Ectodermal cell (in vitro differentiated cells): ENCODE data around the gene ANKFY1.

Experiments used
- H3K27ac ChIP-seq: 2 replicates; pipeline ENCODE4 v1.7.0; 2013; ENCODE audit warnings: mild to moderate bottlenecking, low read depth, low read length; ENCODE audit not compliant: insufficient read depth, poor library complexity, severe bottlenecking
- H3K27me3 ChIP-seq: 2 replicates; pipeline ENCODE4 v1.7.0; 2013; ENCODE audit warnings: mild to moderate bottlenecking, low read length; ENCODE audit not compliant: insufficient read depth, control insufficient read depth, poor library complexity, severe bottlenecking
- H3K36me3 ChIP-seq: one replicate; pipeline ENCODE4 v1.7.0; 2013; ENCODE audit warnings: low read length; ENCODE audit not compliant: control insufficient read depth, insufficient read depth
- H3K4me1 ChIP-seq: one replicate; pipeline ENCODE4 v1.7.0; 2013; ENCODE audit warnings: low read length; ENCODE audit not compliant: control insufficient read depth, insufficient read depth
- H3K4me3 ChIP-seq: 2 replicates; pipeline ENCODE4 v1.7.0; 2013; ENCODE audit warnings: low read depth, low read length, control low read depth; ENCODE audit not compliant: insufficient read depth
- H3K9me3 ChIP-seq: 2 replicates; pipeline ENCODE4 v1.7.0; 2013; ENCODE audit warnings: mild to moderate bottlenecking, low read length, moderate library complexity; ENCODE audit not compliant: control insufficient read depth
- WGBS, 2 experiments: methylation state at CpG; one replicate each; pipeline ENCODE4 v1.1.7; 2013; ENCODE audit warnings: missing lambda C conversion rate in 2 of 2; 5-methylcytosine and 5-hydroxymethylcytosine counted together

ANKFY1 gene

DNA sequence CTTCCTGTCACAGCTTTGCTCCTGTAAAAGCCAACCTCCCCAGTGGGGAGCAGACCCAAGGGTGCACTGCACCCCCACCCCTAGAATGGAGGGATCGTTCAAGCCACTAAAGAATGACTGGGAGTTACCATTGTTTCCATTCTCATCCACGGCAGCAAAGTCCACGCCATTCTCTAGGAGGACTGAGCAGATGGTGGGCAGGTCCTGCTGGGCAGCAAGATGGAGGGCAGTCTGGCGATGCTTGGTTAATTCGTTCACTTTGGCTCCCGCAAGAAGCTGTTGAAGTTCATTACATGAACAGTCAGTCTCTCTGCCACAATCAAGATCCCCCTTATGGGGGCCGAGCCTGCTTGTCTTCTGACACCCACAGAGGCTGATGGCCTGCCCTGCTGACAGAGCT lies 90.0 kb downstream of the ANKFY1 start:
- 96 to 97% methylated on average over 7 of the region's 7 CpGs for WGBS, 2 experiments
- peaks cover 71% of the 10 kb centered on the region for H3K36me3 ChIP-seq

DNA sequence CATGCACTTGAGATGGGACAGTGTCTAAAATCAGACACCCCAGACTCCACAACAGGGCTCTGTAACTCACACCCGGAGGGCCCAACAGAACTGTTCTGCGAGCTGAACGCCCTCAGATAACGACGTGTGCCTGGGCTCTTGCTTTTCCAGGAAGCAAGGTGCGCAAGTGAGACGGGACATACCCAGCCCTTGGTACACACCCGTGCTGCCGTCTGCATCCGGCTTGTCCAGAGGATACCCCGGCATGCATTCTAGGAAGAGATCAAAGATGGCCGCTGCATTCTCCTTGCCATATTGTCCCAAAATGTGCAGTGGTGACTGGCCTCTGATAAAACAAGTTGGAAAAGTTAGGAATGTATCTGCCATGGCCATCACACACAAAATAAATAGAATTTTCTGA lies 91.4 kb downstream of the ANKFY1 start:
- H3K4me1 ChIP-seq = no peaks in the 10 kb centered on the region
- H3K27ac ChIP-seq = no peak overlapping the region
- H3K9me3 ChIP-seq = no peaks in the 10 kb centered on the region
- H3K4me3 ChIP-seq = no peak overlapping the region
- WGBS, 2 experiments = 95 to 96% methylated on average over 12 of the region's 12 CpGs
- H3K36me3 ChIP-seq = peaks cover 63% of the 10 kb centered on the region
- no peaks in the 10 kb centered on the region for H3K27me3 ChIP-seq

More for the DNA sequence above, 90.0 kb downstream of the ANKFY1 start:
- Histone ChIP-seq H3K4me1 (no peaks in the 10 kb centered on the region), H3K4me3 (no peak overlapping the region), H3K27ac (no peak overlapping the region), H3K9me3 (no peaks in the 10 kb centered on the region), H3K27me3 (no peaks in the 10 kb centered on the region)

DNA sequence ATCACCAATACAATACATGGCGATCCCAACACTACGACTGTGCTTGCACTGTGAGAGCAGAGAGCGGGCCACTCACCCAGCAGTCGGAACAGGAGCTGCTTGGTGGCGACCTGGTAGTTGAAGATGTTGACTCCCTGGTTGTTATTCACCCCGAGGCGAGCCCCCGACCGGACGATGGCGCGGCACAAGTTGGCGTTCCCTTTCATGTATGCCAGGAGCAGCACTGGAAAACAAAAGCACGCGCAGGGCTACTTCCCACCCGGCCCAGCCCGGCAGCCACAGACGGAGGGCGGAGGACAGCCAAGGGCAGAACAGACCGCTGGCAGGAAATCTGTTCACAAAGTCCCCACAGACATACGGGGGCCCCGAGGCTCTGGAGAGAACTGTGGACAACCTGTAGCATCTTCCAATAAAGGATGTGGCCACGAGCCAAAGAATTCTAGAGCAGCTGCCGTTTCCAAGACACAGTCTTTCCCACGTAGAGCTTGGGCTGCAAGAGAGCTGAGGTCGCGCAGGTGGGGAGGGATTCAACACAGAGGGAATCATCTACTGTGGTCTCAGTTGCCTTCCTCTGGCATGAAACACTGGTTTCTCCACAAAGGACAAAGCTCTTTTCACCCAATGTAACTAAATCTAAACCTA lies 93.0 kb downstream of the ANKFY1 start:
- Histone ChIP-seq H3K4me3 (no peak overlapping the region), H3K27ac (no peak overlapping the region), H3K4me1 (no peaks in the 10 kb centered on the region), H3K27me3 (no peaks in the 10 kb centered on the region), H3K9me3 (no peaks in the 10 kb centered on the region), H3K36me3 (peaks cover 53% of the 10 kb centered on the region)
- WGBS, 2 experiments = 95 to 96% methylated on average over 27 of the region's 27 CpGs

DNA sequence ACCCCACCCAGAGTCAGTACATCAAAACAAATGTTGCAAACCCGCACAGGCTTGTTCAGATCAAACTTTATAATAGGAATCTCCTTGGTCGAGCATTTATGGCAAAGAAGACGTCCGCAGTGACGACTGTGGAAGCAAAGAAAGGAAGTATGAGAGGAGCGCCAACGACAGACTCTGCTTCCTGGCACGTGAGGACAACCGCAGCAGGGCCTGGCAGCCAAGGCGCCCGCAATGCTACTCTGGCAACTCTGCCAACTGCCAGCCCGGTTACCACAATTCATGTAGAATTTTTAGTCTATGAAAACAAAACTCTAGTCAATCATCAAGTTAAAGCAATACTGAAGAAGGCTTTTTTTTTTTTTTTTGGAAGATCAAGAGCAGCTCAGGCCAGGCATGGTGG lies 96.0 kb downstream of the ANKFY1 start:
- H3K27me3 ChIP-seq = no peaks in the 10 kb centered on the region
- no peaks in the 10 kb centered on the region for H3K9me3 ChIP-seq
- H3K4me1 ChIP-seq = no peaks in the 10 kb centered on the region
- peaks cover 32% of the 10 kb centered on the region for H3K36me3 ChIP-seq
- no peak overlapping the region for H3K4me3 ChIP-seq
- H3K27ac ChIP-seq = no peak overlapping the region
- whole genome bisulfite sequencing, 2 experiments = 94 to 96% methylated on average over 12 of the region's 12 CpGs

DNA sequence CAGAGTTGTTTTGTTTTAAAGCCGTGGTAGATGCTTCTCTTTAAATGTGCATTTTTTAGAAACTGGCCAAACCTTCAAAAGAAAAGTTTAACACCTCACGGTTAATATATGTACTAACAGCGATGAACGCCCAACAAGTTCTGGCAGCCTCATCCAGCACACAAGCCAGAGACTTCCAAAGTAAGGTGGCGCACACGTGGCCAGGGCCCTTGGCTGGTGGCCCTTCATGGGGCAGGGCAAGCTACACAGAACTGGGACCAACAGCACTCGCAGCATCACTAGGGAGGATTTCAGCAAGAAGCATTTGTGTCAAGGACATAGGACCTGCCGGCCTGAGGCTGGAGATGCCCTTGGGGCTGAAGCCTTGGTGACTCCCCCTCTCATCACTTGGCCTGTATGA lies 97.4 kb downstream of the ANKFY1 start:
- WGBS, 2 experiments = 95% methylated on average over 8 of the region's 8 CpGs

DNA sequence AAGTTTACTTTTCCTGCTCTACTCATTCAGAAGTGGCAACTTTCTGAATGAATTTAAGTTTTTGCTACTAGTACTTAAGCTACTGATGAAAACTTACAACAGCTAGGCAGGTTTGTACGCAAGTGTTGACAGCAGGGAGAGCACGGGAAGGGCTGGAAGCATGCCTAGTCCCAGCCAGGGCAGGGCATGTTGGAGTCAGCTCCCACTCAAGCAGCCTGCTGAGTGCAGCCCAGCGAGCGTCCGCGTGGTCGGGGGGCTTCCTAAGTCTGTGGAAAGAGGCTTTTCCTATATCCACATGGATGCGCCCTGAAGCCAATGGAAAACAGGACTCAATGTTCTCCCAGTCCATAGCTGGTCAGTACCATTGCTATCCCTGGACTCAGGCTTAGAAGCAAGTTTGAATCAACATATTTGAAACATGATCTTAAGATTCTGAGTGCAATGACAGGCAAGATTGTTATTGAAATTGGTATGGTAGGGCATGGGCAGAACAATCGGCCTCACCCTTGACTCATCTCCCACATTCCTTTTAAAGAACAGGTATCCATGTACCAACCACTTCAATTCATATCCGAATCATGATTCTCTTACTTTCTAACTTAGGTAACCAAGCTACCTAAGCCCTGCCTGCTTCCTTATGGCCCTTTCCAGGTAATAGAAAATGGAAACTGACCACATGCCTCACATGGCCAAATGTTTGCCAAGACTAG lies 98.3 kb downstream of the ANKFY1 start:
- Histone ChIP-seq H3K4me1 (peaks cover 5% of the 10 kb centered on the region), H3K4me3 (no peak overlapping the region), H3K36me3 (peaks cover 19% of the 10 kb centered on the region), H3K27me3 (no peaks in the 10 kb centered on the region), H3K9me3 (no peaks in the 10 kb centered on the region), H3K27ac (no peak overlapping the region)
- 92 to 94% methylated on average over 10 of the region's 10 CpGs for WGBS, 2 experiments

More for the DNA sequence above, 97.4 kb downstream of the ANKFY1 start:
- Histone ChIP-seq H3K9me3 (no peaks in the 10 kb centered on the region), H3K4me1 (peaks cover 5% of the 10 kb centered on the region), H3K27ac (no peak overlapping the region), H3K4me3 (no peak overlapping the region), H3K27me3 (no peaks in the 10 kb centered on the region), H3K36me3 (peaks cover 22% of the 10 kb centered on the region)

DNA sequence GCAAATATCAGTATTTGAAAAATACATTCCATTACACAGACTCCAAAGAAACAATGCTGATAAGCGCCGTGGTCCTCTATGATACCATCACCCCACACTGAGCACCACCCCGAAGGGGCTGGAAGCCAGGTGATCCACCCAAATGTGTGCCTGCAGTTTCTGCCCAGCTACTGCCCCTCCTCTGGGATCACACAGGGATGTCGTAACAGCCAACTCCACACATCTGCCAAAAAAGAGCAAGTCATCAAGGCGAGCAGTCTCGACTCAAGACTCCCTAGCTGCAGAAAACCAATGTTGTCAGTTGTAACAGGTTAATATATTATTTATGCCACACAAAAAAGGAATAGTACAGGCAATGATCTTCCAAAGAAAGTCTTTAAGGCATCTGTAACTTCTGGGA lies 99.8 kb downstream of the ANKFY1 start:
- H3K36me3 ChIP-seq = peaks cover 10% of the 10 kb centered on the region
- H3K9me3 ChIP-seq = no peaks in the 10 kb centered on the region
- no peaks in the 10 kb centered on the region for H3K27me3 ChIP-seq
- WGBS, 2 experiments = 95 to 96% methylated on average over 4 to 6 of the region's 6 CpGs
- H3K4me1 ChIP-seq = peaks cover 5% of the 10 kb centered on the region
- no peak overlapping the region for H3K4me3 ChIP-seq
- no peak overlapping the region for H3K27ac ChIP-seq

DNA sequence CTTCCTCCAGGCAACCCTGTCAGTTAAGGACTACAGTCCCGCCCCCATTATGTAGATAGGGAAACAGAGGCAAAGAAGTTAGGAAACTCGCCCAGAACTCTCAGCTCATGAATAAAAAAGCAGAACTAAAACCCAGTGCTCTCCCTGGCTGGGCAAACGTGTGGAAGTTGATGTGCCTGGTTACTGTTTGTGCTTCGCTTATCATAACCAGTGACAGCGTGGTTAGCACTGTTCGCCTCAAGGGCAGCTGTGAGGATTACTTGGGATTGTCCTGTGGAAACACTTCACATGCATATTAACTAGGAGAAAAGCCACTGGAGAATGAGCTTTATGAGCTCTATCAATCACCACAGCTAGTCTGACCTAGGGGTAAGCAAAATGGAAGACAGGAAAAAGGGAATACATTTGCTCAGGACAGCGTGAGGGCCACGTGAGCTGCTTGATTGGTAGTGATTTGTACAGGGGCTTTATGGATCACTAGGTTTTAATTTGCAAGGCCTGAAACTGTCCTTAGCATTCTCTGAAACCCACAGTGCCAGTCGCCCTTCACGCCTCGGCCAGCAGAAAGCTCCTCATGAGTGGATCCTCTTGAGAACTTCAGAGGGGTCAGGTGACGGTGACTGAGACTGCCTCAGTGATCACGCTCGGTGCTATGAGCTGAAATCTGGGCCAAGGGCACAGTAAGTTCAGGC lies 100.9 kb downstream of the ANKFY1 start:
- H3K27ac ChIP-seq = no peak overlapping the region
- no peaks in the 10 kb centered on the region for H3K27me3 ChIP-seq
- H3K36me3 ChIP-seq = peaks cover 10% of the 10 kb centered on the region
- H3K4me3 ChIP-seq = no peak overlapping the region
- no peaks in the 10 kb centered on the region for H3K9me3 ChIP-seq
- WGBS, 2 experiments = 93 to 94% methylated on average over 14 of the region's 14 CpGs
- peaks cover 5% of the 10 kb centered on the region for H3K4me1 ChIP-seq

DNA sequence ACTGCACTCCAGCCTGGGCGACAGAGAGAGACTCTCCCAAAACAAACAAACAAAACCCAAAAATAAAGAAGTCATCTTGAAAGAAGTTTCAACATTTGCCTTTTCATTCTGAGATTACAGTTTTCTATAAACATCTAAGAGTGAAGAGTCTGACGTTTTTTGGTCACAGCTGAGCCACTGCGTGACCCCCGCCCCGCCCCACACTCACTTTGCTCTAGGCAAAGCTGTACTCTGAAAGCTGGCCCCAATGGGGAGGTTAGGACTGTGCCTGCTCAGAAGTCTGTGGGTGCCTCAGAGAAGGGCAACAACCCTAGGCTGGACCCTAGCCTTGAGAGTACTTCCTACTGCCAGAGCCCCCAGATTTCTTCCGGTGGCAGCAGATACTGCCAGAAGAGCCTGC lies 101.5 kb downstream of the ANKFY1 start:
- Histone ChIP-seq H3K36me3 (peaks cover 5% of the 10 kb centered on the region), H3K27me3 (no peaks in the 10 kb centered on the region), H3K4me3 (no peak overlapping the region), H3K4me1 (peaks cover 5% of the 10 kb centered on the region), H3K9me3 (no peaks in the 10 kb centered on the region), H3K27ac (peak overlapping the region; percentile 26)
- 88 to 92% methylated on average over 6 of the region's 6 CpGs for WGBS, 2 experiments

DNA sequence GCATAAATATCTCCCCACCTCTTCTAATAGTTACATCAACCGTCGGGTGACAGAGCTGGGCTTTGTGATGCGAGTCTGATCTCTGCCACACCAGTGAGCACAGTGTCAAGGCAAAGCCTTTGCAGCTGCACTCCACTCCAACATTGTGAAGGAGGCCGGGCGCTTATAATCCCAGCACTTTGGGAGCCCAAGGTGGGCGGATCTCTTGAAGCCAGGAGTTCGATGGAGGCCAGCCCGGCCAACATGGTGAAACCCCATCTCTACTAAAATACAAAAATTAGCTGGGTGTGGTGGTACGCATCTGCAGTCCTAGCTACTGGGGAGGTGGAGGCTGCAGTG lies 101.8 kb downstream of the ANKFY1 start:
- peak overlapping the region; percentile 69 for H3K27ac ChIP-seq
- H3K4me3 ChIP-seq = no peak overlapping the region
- H3K4me1 ChIP-seq = peaks cover 5% of the 10 kb centered on the region
- H3K27me3 ChIP-seq = no peaks in the 10 kb centered on the region
- 86 to 90% methylated on average over 9 of the region's 9 CpGs for WGBS, 2 experiments
- peaks cover 4% of the 10 kb centered on the region for H3K36me3 ChIP-seq
- H3K9me3 ChIP-seq = no peaks in the 10 kb centered on the region
